ENCODE data around the gene BAG3. TPM values are rescaled to one million over a fixed set of nuclear protein-coding genes. Genes with fewer than 3 reads are reported as not detected.

Gene BAG3
- total RNA-seq, 1 experiment from 2014 or later = 57.0 TPM

DNA sequence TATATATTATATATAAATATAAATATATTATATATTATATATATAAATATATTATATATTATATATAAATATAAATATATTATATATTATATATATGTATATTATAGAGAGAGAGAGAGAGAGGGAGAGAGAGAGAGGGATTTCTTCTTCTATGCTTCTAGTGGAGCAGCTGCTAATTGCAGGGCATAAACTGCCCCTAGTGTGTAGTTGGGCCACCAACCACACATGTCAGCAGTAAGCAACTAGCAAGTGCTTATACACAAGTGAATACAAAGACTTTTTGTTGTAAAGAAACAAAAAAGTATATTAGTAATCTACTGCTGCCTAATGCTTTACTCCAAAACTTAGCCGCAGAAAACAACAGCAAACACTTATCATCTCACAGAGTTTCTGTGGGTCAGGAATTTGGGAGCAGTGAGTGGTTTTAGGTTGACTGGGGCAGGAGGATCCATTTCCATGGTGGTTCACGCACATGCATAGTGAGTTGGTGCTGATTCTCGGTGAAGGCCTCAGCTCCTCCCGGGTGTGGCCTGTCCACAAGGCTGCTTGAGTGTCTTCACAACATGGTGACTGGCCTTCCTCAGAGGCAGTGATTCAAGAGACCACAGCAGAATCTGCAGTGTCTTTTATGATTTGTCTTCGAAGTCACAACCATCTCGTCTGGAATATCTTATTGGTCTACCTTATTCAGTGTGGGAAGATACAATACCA, 25.5 kb upstream of the BAG3 start:
- peaks cover 2 to 6% of the 10 kb centered on the region in 2 experiments for H3K4me1 ChIP-seq (ENCODE audit: control insufficient read depth in 1 of 2, insufficient read depth in 2 of 2, low read length in 2 of 2)
- no peak overlapping the region for H3K4me2 ChIP-seq (ENCODE audit: low read length)
- intact Hi-C loops (cut with micrococcal nuclease) = no loop called here
- POLR2A ChIA-PET = no interaction called here
- H4K20me1 ChIP-seq (ENCODE audit: insufficient read depth) = no peaks in the 10 kb centered on the region
- H3K27ac ChIP-seq (ENCODE audit: low read depth, low read length) = no peak overlapping the region
- RAD21 ChIA-PET (ENCODE audit: low non-redundant PET in 1 of 2, low total read pairs in 2 of 2, uncharacterized antibody in 2 of 2, unreplicated experiment in 2 of 2) = no interaction called here
- no peak for DNase-seq (ENCODE audit: low read depth, low spot score)
- H3K27me3 ChIP-seq (ENCODE audit: insufficient read depth, low read length) = no peaks in the 10 kb centered on the region
- H3K4me3 ChIP-seq (replicated peaks in 1 of 2; ENCODE audit: low read depth in 1 of 2, low read length in 2 of 2) = no peak overlapping the region
- H3K36me3 ChIP-seq (ENCODE audit: control insufficient read depth in 1 of 2, insufficient read depth in 2 of 2, low read length in 2 of 2) = no peaks in the 10 kb centered on the region
- H3K9ac ChIP-seq (ENCODE audit: low read length) = no peak overlapping the region
- H2AFZ ChIP-seq (ENCODE audit: low read depth, low read length, poor library complexity, severe bottlenecking) = no peak overlapping the region
- CTCF ChIA-PET = no interaction called here
- no TSS peak for BruUV-seq (replicated peaks)
- no peaks in the 10 kb centered on the region for H3K9me2 ChIP-seq (ENCODE audit: insufficient read depth)
- peak; percentile 71 for ATAC-seq
- H3K9me3 ChIP-seq (ENCODE audit: control insufficient read depth in 1 of 2, insufficient read depth in 1 of 2, low read depth in 1 of 2, low read length in 2 of 2) = no peaks in the 10 kb centered on the region
- TF ChIP-seq POLR2AphosphoS5 (IDR thresholded peaks at IDR 0.05; ENCODE audit: low read depth, low read length) = no peak
- peak in 1 of 3 experiments; percentile 15; a peak in 1 of 6 replicates for TF ChIP-seq CTCF (IDR thresholded peaks at IDR 0.05 in 2 of 3, conservative IDR thresholded peaks at IDR 0.05 in 1 of 3; ENCODE audit: borderline replicate concordance in 1 of 3, insufficient read depth in 1 of 3, low read depth in 2 of 3, low read length in 2 of 3)
- TF ChIP-seq SRF (IDR thresholded peaks at IDR 0.05; ENCODE audit: low read depth) = no peak
- no peaks in the 10 kb centered on the region for H3K79me2 ChIP-seq (ENCODE audit: insufficient read depth, low read length)

- ATAC-seq (no peak), DNase-seq (ENCODE audit: low read depth, low spot score) (no peak)
- Histone ChIP-seq H3K79me2 (ENCODE audit: insufficient read depth, low read length) (no peaks in the 10 kb centered on the region), H3K27ac (ENCODE audit: low read depth, low read length) (no peak overlapping the region), H3K4me1 (ENCODE audit: control insufficient read depth in 1 of 2, insufficient read depth in 2 of 2, low read length in 2 of 2) (no peaks in the 10 kb centered on the region), H3K36me3 (ENCODE audit: control insufficient read depth in 1 of 2, insufficient read depth in 2 of 2, low read length in 2 of 2) (no peaks in the 10 kb centered on the region), H3K9ac (ENCODE audit: low read length) (no peak overlapping the region), H3K4me3 (replicated peaks in 1 of 2; ENCODE audit: low read depth in 1 of 2, low read length in 2 of 2) (no peak overlapping the region), H3K4me2 (ENCODE audit: low read length) (no peak overlapping the region), H3K9me2 (ENCODE audit: insufficient read depth) (no peaks in the 10 kb centered on the region), H3K9me3 (ENCODE audit: control insufficient read depth in 1 of 2, insufficient read depth in 1 of 2, low read depth in 1 of 2, low read length in 2 of 2) (no peaks in the 10 kb centered on the region), H2AFZ (ENCODE audit: low read depth, low read length, poor library complexity, severe bottlenecking) (no peak overlapping the region), H4K20me1 (ENCODE audit: insufficient read depth) (no peaks in the 10 kb centered on the region), H3K27me3 (ENCODE audit: insufficient read depth, low read length) (no peaks in the 10 kb centered on the region)
- CTCF ChIA-PET = no interaction called here
- POLR2A ChIA-PET = no interaction called here
- no peak for TF ChIP-seq ELF1 (IDR thresholded peaks at IDR 0.05; ENCODE audit: borderline replicate concordance, low read depth)
- TF ChIP-seq CEBPB (IDR thresholded peaks at IDR 0.05; ENCODE audit: low read depth) = no peak
- TF ChIP-seq SRF (IDR thresholded peaks at IDR 0.05; ENCODE audit: low read depth) = no peak
- no peak for TF ChIP-seq SIN3A (IDR thresholded peaks at IDR 0.05; ENCODE audit: low read depth)
- no peak for TF ChIP-seq CBX3 (IDR thresholded peaks at IDR 0.05; ENCODE audit: low read depth)
- no peak for TF ChIP-seq RAD21 (IDR thresholded peaks at IDR 0.05; ENCODE audit: low read depth)
- no peak for TF ChIP-seq EZH2 (IDR thresholded peaks at IDR 0.05)
- intact Hi-C loops (cut with micrococcal nuclease) = no loop called here
- BruUV-seq (replicated peaks) = no TSS peak
- RAD21 ChIA-PET (ENCODE audit: low non-redundant PET in 1 of 2, low total read pairs in 2 of 2, uncharacterized antibody in 2 of 2, unreplicated experiment in 2 of 2) = no interaction called here
These were observed 20.9 kb upstream of the BAG3 start for GRCh38 chr10:119630300-119630699.
